K562 (cell line): ENCODE results near the gene ALG14. TPM values are rescaled to one million over a fixed set of nuclear protein-coding genes. Genes with fewer than 3 reads are reported as not detected.

Source experiments
- HSF4 ChIP-seq: fragments of 250-450 bp; sonication (Bioruptor Pico); IDR thresholded peaks from 2 replicates; pipeline ENCODE4 v2.1.2; 2022; ENCODE audit warnings: mild to moderate bottlenecking, moderate library complexity, borderline replicate concordance
- PRDM10 ChIP-seq: fragments of 450-650 bp; IDR thresholded peaks from 2 replicates; pipeline ENCODE4 v1.6.1; 2018; ENCODE audit not compliant: partially characterized antibody
- RHOXF2B ChIP-seq: fragments of 250-450 bp; sonication (Bioruptor Pico); conservative IDR thresholded peaks from 2 replicates; pipeline ENCODE4 v1.5.1; 2021
- SMARCE1 ChIP-seq: fragments of 450-650 bp; IDR thresholded peaks from 2 replicates; pipeline ENCODE4 v1.7.1; 2016; ENCODE audit warnings: mild to moderate bottlenecking
- TEAD4 ChIP-seq, 2 experiments: sonication (generic) in 1 of 2; formaldehyde crosslinking in 1 of 2; IDR thresholded peaks; 2 replicates each; pipeline versions ENCODE4 v1.6.1 to v1.8.0; 2012 to 2022; ENCODE audit warnings: borderline replicate concordance in 1 of 2, inconsistent platforms in 1 of 2, low read length in 1 of 2, mild to moderate bottlenecking in 1 of 2, missing genetic modification reagents in 1 of 2
- ZNF444 ChIP-seq: fragments of 250-450 bp; sonication (Bioruptor Pico); IDR thresholded peaks from 2 replicates; pipeline ENCODE4 v1.4.0; 2020; ENCODE audit warnings: mild to moderate bottlenecking, moderate library complexity
- ZNF449 ChIP-seq: fragments of 250-450 bp; sonication (Bioruptor Pico); IDR thresholded peaks from 2 replicates; pipeline ENCODE4 v1.8.0; 2022; ENCODE audit warnings: moderate library complexity, mild to moderate bottlenecking, inconsistent platforms
- ZNF511 ChIP-seq: sonication (generic); formaldehyde crosslinking; IDR thresholded peaks from 2 replicates; pipeline ENCODE4 v1.8.0; 2022; ENCODE audit warnings: mild to moderate bottlenecking, missing genetic modification reagents
- ZNF561 ChIP-seq: fragments of 450-650 bp; formaldehyde crosslinking; conservative IDR thresholded peaks from 2 replicates; pipeline ENCODE4 v1.4.0; 2020; ENCODE audit warnings: mild to moderate bottlenecking, moderate library complexity
- polyA plus RNA-seq, 8 experiments: library from polyadenylated mRNA; depleted of rRNA in 4 of 8; stranded (reverse) in 5 of 8; unstranded in 3 of 8; fragments of >200 nt; fragmentation: Nextera tagmentation in 2 of 8; fragmentation: Illumina TruSeq in 1 of 8; extraction: Ambion mirVana in 2 of 8; extraction: Trizol in 1 of 8; gene quantifications; 2 replicates each; pipeline versions ENCODE4 v1.2.1 to v1.2.3, GENCODE V29; 2011 to 2014; ENCODE audit warnings: inconsistent platforms in 1 of 8, missing spikeins in 1 of 8
- total RNA-seq, 7 experiments: library from RNA; depleted of rRNA in 6 of 7; stranded (reverse); fragments of >200 nt in 6 of 7; fragmentation: Illumina TruSeq in 2 of 7; extraction: Trizol in 2 of 7; gene quantifications; 2 replicates each; pipeline versions ENCODE4 v1.2.1 to v1.2.3, GENCODE V29; 2011 to 2021; ENCODE audit warnings: low replicate concordance in 1 of 7

ALG14 gene
- total and polyA plus RNA-seq, 9 of the 15 experiments (the other 6 are each of a cell fraction or from before 2014, with no cell fraction given): 2.8 to 16.2 (median 4.9) TPM

- TF ChIP-seq ZNF511 (CRISPR knock-in tag) (no peak), ZNF449 (no peak), ZNF444 (CRISPR knock-in tag) (no peak), TEAD4 (IDR thresholded peaks at IDR 0.05; ENCODE audit: low read length) (peak; percentile 78), TEAD4 (CRISPR knock-in tag; IDR thresholded peaks at IDR 0.05; ENCODE audit: borderline replicate concordance) (no peak), HSF4 (no peak), PRDM10 (no peak), RHOXF2B (CRISPR knock-in tag) (no peak), ZNF561 (CRISPR knock-in tag) (no peak), SMARCE1 (peak; percentile 39; the same call in 1 of the 2 replicates)
Measured at GRCh38 chr1:95111014-95111413, 38.3 kb upstream of the ALG14 start (continued).
